IMR-90 (cell line): Measurements from ENCODE around the gene ZFAND2A. TPM values are rescaled to one million over a fixed set of nuclear protein-coding genes. Genes with fewer than 3 reads are reported as not detected.

ENCODE experiments used
- ATAC-seq: fragments of 200-7000 bp; cut with Tn5 transposase; 2 replicates; pipeline ENCODE4 v1.9.1; 2020; ENCODE audit warnings: low read depth, mild to moderate bottlenecking, moderate library complexity
- BruUV-seq: library from RNA; stranded (reverse); fragments of 400-500 nt; replicated peaks from 2 replicates; lab custom pipeline; 2021; lab: Mats Ljungman, UMichigan
- CTCF ChIA-PET: fragments of 300-600 bp; formaldehyde crosslinking; extraction: SDS; loops from one replicate; lab custom pipeline; 2021; ENCODE audit warnings: antibody characterized with exemption; lab: Yijun Ruan, JAX
- POLR2A ChIA-PET: fragments of 300-600 bp; sonication (Branson Sonifier 250); formaldehyde crosslinking; loops from one replicate; lab custom pipeline; 2022; ENCODE audit warnings: antibody characterized with exemption; ENCODE audit not compliant: unreplicated experiment; lab: Charles Lee
- DNase-seq: peaks from one replicate; pipeline ENCODE4 v3.0.0; 2013
- H2AFZ ChIP-seq: replicated peaks from 2 replicates; pipeline ENCODE3; 2013; ENCODE audit warnings: low read length, mild to moderate bottlenecking; ENCODE audit not compliant: poor library complexity
- H2AK5ac ChIP-seq: 2 replicates; pipeline ENCODE4 v1.6.1; 2013; ENCODE audit warnings: low read depth, low read length, inconsistent platforms
- H2AK9ac ChIP-seq: replicated peaks from 2 replicates; pipeline ENCODE3; 2013; ENCODE audit warnings: mild to moderate bottlenecking, low read depth, low read length, moderate library complexity; ENCODE audit not compliant: poor library complexity
- H2BK120ac ChIP-seq: 2 replicates; pipeline ENCODE4 v1.6.1; 2013; ENCODE audit warnings: low read depth, low read length, inconsistent platforms
- H2BK15ac ChIP-seq: 3 replicates; pipeline ENCODE4 v1.6.1; 2013; ENCODE audit warnings: low read depth, low read length, inconsistent platforms
- H2BK20ac ChIP-seq: 2 replicates; pipeline ENCODE4 v1.6.1; 2013; ENCODE audit warnings: low read depth, mild to moderate bottlenecking, inconsistent platforms, low read length, moderate library complexity
- H2BK5ac ChIP-seq: 2 replicates; pipeline ENCODE4 v1.6.1; 2013; ENCODE audit warnings: mild to moderate bottlenecking, low read depth, low read length, inconsistent platforms; ENCODE audit not compliant: poor library complexity, severe bottlenecking
- H3K14ac ChIP-seq: replicated peaks from 2 replicates; pipeline ENCODE4 v1.6.1; 2013; ENCODE audit warnings: low read depth, low read length, inconsistent platforms
- H3K18ac ChIP-seq: 2 replicates; pipeline ENCODE4 v1.6.1; 2013; ENCODE audit warnings: low read depth, low read length, control low read depth
- H3K23ac ChIP-seq: 2 replicates; pipeline ENCODE4 v1.6.1; 2013; ENCODE audit warnings: low read depth, low read length, inconsistent platforms
- H3K27ac ChIP-seq: 2 replicates; pipeline ENCODE4 v1.5.1; 2013; ENCODE audit warnings: mild to moderate bottlenecking, control low read depth, low read length; ENCODE audit not compliant: insufficient read depth
- H3K27me3 ChIP-seq: 2 replicates; pipeline ENCODE4 v1.6.1; 2013; ENCODE audit warnings: low read length; ENCODE audit not compliant: control insufficient read depth, insufficient read depth
- H3K36me3 ChIP-seq: 2 replicates; pipeline ENCODE4 v1.6.1; 2013; ENCODE audit warnings: low read length, mixed read lengths; ENCODE audit not compliant: control insufficient read depth, insufficient read depth
- H3K4ac ChIP-seq: 2 replicates; pipeline ENCODE4 v1.6.1; 2013; ENCODE audit warnings: low read depth, low read length, inconsistent platforms
- H3K4me1 ChIP-seq: 2 replicates; pipeline ENCODE4 v1.6.1; 2013; ENCODE audit warnings: low read length, mixed read lengths; ENCODE audit not compliant: control insufficient read depth, insufficient read depth
- H3K4me2 ChIP-seq: 2 replicates; pipeline ENCODE4 v1.6.1; 2013; ENCODE audit warnings: low read depth, mild to moderate bottlenecking, control low read depth, low read length, moderate library complexity
- H3K4me3 ChIP-seq: 2 replicates; pipeline ENCODE4 v1.5.1; 2013; ENCODE audit warnings: low read depth, mild to moderate bottlenecking, control low read depth, low read length, moderate library complexity; ENCODE audit not compliant: insufficient read depth
- H3K56ac ChIP-seq: 2 replicates; pipeline ENCODE4 v1.6.1; 2013; ENCODE audit warnings: low read length, inconsistent platforms; ENCODE audit not compliant: insufficient read depth; ENCODE audit errors: extremely low read depth
- H3K79me1 ChIP-seq, 2 experiments: 2 replicates each; pipeline ENCODE4 v1.6.1; 2013; ENCODE audit warnings: low read length in 2 of 2, inconsistent platforms in 1 of 2, low read depth in 1 of 2
- H3K9ac ChIP-seq: 2 replicates; pipeline ENCODE4 v1.6.1; 2013; ENCODE audit warnings: low read depth, low read length, control low read depth
- H3K9me1 ChIP-seq: 2 replicates; pipeline ENCODE4 v1.6.1; 2013; ENCODE audit warnings: low read length, inconsistent platforms; ENCODE audit not compliant: insufficient read depth
- H3K9me3 ChIP-seq: 2 replicates; pipeline ENCODE4 v1.6.1; 2013; ENCODE audit warnings: low read length; ENCODE audit not compliant: control insufficient read depth, insufficient read depth
- H4K20me1 ChIP-seq: 2 replicates; pipeline ENCODE4 v1.6.1; 2013; ENCODE audit warnings: low read length, inconsistent platforms; ENCODE audit not compliant: insufficient read depth
- H4K5ac ChIP-seq: 2 replicates; pipeline ENCODE4 v1.6.1; 2013; ENCODE audit warnings: mild to moderate bottlenecking, low read depth, low read length, control low read depth
- H4K8ac ChIP-seq, 2 experiments: 2 replicates each; pipeline ENCODE4 v1.6.1; 2013; ENCODE audit warnings: low read depth in 2 of 2, low read length in 2 of 2, control low read depth in 1 of 2, inconsistent platforms in 1 of 2
- H4K91ac ChIP-seq: 2 replicates; pipeline ENCODE4 v1.6.1; 2013; ENCODE audit warnings: low read depth, low read length, inconsistent platforms; ENCODE audit not compliant: insufficient read depth
- CHD1 ChIP-seq: IDR thresholded peaks from 2 replicates; pipeline ENCODE4 v1.6.1; 2012; ENCODE audit warnings: low read depth, low read length, improper control_type of control experiment
- MXI1 ChIP-seq: IDR thresholded peaks from 2 replicates; pipeline ENCODE4 v1.6.1; 2012; ENCODE audit warnings: low read depth, mild to moderate bottlenecking, low read length, moderate library complexity, borderline replicate concordance
- SMC3 ChIP-seq: fragments of 150-350 bp; IDR thresholded peaks from 2 replicates; pipeline ENCODE4 v1.6.1; 2016; ENCODE audit warnings: low read depth, mild to moderate bottlenecking, antibody characterized with exemption, low read length, moderate library complexity
- USF2 ChIP-seq: fragments of 150-350 bp; IDR thresholded peaks from 2 replicates; pipeline ENCODE4 v1.6.1; 2017; ENCODE audit warnings: mild to moderate bottlenecking, antibody characterized with exemption, low read length, low read depth
- WGBS, 2 experiments: methylation state at CpG; one replicate each; pipeline versions ENCODE4 v1.1.5 to v1.1.7; 2013; ENCODE audit warnings: missing lambda C conversion rate in 2 of 2; ENCODE audit not compliant: insufficient read length in 1 of 2; ENCODE audit errors: extremely low coverage in 2 of 2; 5-methylcytosine and 5-hydroxymethylcytosine counted together
- dilution Hi-C: fragments of 300-500 bp; cut with HindIII; formaldehyde crosslinking; loops from one replicate; pipeline ENCODE4 v1.14.3; 2018; ENCODE audit warnings: low sequenced_read_pairs; ENCODE audit not compliant: unreplicated experiment
- in situ Hi-C: fragments of 300-500 bp; cut with MboI; formaldehyde crosslinking; loops from 3 replicates; pipeline ENCODE4 v1.14.3; 2019; ENCODE audit warnings: low sequenced_read_pairs, inconsistent platforms, mixed read lengths
- intact Hi-C: fragments of 100-400 bp; cut with micrococcal nuclease; formaldehyde crosslinking; loops from 2 replicates; pipeline ENCODE4 v1.10.0; 2022
- polyA plus RNA-seq, 3 experiments: library from polyadenylated mRNA; depleted of rRNA; stranded (reverse); fragments of >200 nt; gene quantifications; 2 replicates each; pipeline ENCODE4 v1.2.3, GENCODE V29; 2012; ENCODE audit warnings: low replicate concordance in 1 of 3
- total RNA-seq: library from RNA; depleted of rRNA; stranded (reverse); fragments of >200 nt; gene quantifications from 2 replicates; pipeline ENCODE4 v1.2.3, GENCODE V29; 2012
- TF ChIP-seq, protein P1 (sequence below): fragments of 150-350 bp; IDR thresholded peaks from 2 replicates; pipeline ENCODE4 v1.6.1; 2016; ENCODE audit warnings: low read depth, mild to moderate bottlenecking, low read length, moderate library complexity, borderline replicate concordance

The ZFAND2A gene
- total and polyA plus RNA-seq, 2 of the 4 experiments (the other 2 are of a cell fraction), result 11.8 to 28.7 TPM

DNA sequence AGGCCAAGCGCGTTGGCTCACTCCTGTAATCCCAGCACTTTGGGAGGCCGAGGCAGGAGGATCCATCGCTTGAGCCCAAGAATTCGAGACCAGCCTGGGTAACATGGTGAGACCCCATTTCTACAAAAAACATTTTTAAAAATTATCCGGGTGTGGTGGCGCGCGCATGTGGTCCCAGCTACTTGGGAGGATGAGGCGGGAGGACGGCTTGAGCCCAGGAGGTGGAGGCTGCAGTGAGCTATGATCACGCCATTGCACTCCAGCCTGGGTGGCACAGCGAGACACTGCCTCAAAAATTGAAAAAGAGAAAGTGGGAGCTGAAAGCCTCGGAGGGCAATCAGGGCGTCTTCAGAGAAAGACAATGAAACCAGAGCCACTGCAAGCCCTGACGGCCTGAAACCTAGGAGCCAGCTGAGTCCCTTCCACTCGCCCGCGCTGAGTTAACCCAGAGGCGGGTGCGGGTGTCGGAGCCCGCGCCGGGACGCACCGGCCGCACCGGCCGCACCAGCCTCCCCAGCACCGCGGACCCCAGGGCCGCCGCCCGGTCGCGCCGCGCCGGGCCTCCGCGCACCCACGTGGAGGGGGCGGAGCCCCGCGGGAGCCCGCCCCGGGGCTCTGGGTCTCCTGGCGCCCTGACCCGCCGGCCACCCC is 22.4 kb downstream of the ZFAND2A start:
- Histone ChIP-seq H3K4me1 (peaks cover 8% of the 10 kb centered on the region), H3K56ac (no peak overlapping the region; the same call in 1 of the 2 replicates), H2AFZ (peak overlapping the region; percentile 98), H4K5ac (peak overlapping the region; percentile 37; the same call in 1 of the 2 replicates), H4K8ac (peak overlapping the region; percentile 53 to 68; a peak in 3 of 4 replicates), H3K27me3 (no peaks in the 10 kb centered on the region), H3K9ac (peak overlapping the region; percentile 53; the same call in 1 of the 2 replicates), H3K4ac (peak overlapping the region; percentile 68), H3K9me1 (peaks cover 16% of the 10 kb centered on the region), H2BK20ac (no peak overlapping the region), H3K79me1 (peaks cover 21 to 26% of the 10 kb centered on the region in 2 experiments), H3K9me3 (no peaks in the 10 kb centered on the region), H3K14ac (peak overlapping the region; percentile 31), H3K36me3 (no peaks in the 10 kb centered on the region), H2BK120ac (no peak overlapping the region), H3K27ac (peak overlapping the region; percentile 35; the same call in 1 of the 2 replicates), H2BK15ac (no peak overlapping the region), H2AK9ac (peak overlapping the region; percentile 72), H3K4me3 (peak overlapping the region; percentile 75), H4K91ac (peak overlapping the region; percentile 17; the same call in 1 of the 2 replicates), H3K4me2 (peak overlapping the region; percentile 90), H2BK5ac (no peak overlapping the region), H3K23ac (peak overlapping the region; percentile 84), H4K20me1 (no peaks in the 10 kb centered on the region; the same call in 1 of the 2 replicates), H3K18ac (no peak overlapping the region), H2AK5ac (peak overlapping the region; percentile 78; the same call in 1 of the 2 replicates)
- dilution Hi-C loops, result no loop called here
- ChIA-PET CTCF (interaction anchor here (1.2 to 2.4 kb wide), 4 partner anchors 14 to 73 kb away, joined by 3 to 8 read pairs (median 4); no protein-coding TSS in a partner anchor), POLR2A (no interaction called here)
- WGBS, 2 experiments, result 12% methylated on average over 28 of the region's 51 CpGs; no CpG with 5 or more reads in 1 of the 2 experiments
- peak; percentile 87 for ATAC-seq
- intact Hi-C loops, result loop anchor here (5.0 kb wide), 2 partner anchors 50 to 95 kb away; partner anchors contain the start of genes GPER1 and GPR146
- no peak for DNase-seq
- in situ Hi-C loops, result no loop called here
- no TSS peak for BruUV-seq
- TF ChIP-seq SMC3, result no peak
- peak; percentile 87 for TF ChIP-seq MXI1
- peak; percentile 46; the same call in 1 of the 2 replicates for TF ChIP-seq USF2
- TF ChIP-seq, protein P1, sequence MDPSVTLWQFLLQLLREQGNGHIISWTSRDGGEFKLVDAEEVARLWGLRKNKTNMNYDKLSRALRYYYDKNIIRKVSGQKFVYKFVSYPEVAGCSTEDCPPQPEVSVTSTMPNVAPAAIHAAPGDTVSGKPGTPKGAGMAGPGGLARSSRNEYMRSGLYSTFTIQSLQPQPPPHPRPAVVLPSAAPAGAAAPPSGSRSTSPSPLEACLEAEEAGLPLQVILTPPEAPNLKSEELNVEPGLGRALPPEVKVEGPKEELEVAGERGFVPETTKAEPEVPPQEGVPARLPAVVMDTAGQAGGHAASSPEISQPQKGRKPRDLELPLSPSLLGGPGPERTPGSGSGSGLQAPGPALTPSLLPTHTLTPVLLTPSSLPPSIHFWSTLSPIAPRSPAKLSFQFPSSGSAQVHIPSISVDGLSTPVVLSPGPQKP, result no peak
- no peak for TF ChIP-seq CHD1
